H9 (cell line): ENCODE results near the gene HPS3. TPM values are rescaled to one million over a fixed set of nuclear protein-coding genes. Genes with fewer than 3 reads are reported as not detected.

Experiments
- DNase-seq: peaks from one replicate; pipeline ENCODE4 v3.0.0-alpha.2; 2017
- H2AFZ ChIP-seq: one replicate; pipeline ENCODE4 v1.6.1; 2013; ENCODE audit warnings: mild to moderate bottlenecking, low read length, control low read depth, moderate library complexity
- H2AK5ac ChIP-seq: 2 replicates; pipeline ENCODE4 v1.6.1; 2013; ENCODE audit warnings: low read length, control low read depth, mixed read lengths; ENCODE audit not compliant: insufficient read length
- H2BK120ac ChIP-seq: one replicate; pipeline ENCODE4 v1.6.1; 2013; ENCODE audit warnings: low read depth, mild to moderate bottlenecking, low read length, control low read depth, inconsistent platforms; ENCODE audit not compliant: poor library complexity, severe bottlenecking
- H2BK12ac ChIP-seq: 2 replicates; pipeline ENCODE4 v1.6.1; 2013; ENCODE audit warnings: low read length, control low read depth, mixed read lengths, low read depth; ENCODE audit not compliant: insufficient read length
- H2BK15ac ChIP-seq: 2 replicates; pipeline ENCODE4 v1.6.1; 2013; ENCODE audit warnings: low read depth, low read length, control low read depth
- H2BK20ac ChIP-seq: one replicate; pipeline ENCODE4 v1.6.1; 2013; ENCODE audit warnings: low read depth, mild to moderate bottlenecking, low read length, control low read depth, inconsistent platforms; ENCODE audit not compliant: poor library complexity, severe bottlenecking
- H2BK5ac ChIP-seq: 2 replicates; pipeline ENCODE4 v1.6.1; 2013; ENCODE audit warnings: low read length, control low read depth, mixed read lengths; ENCODE audit not compliant: insufficient read length
- H3K14ac ChIP-seq: 2 replicates; pipeline ENCODE4 v1.6.1; 2013; ENCODE audit warnings: low read length, control low read depth; ENCODE audit not compliant: insufficient read depth
- H3K18ac ChIP-seq: 2 replicates; pipeline ENCODE4 v1.6.1; 2013; ENCODE audit warnings: low read depth, mild to moderate bottlenecking, mixed read lengths, low read length, control low read depth; ENCODE audit not compliant: insufficient read length
- H3K23ac ChIP-seq: 2 replicates; pipeline ENCODE4 v1.6.1; 2013; ENCODE audit warnings: low read length, control low read depth, mixed read lengths, low read depth; ENCODE audit not compliant: insufficient read length
- H3K23me2 ChIP-seq: 2 replicates; pipeline ENCODE4 v1.6.1; 2013; ENCODE audit warnings: low read depth, mild to moderate bottlenecking, mixed read lengths, low read length, control low read depth; ENCODE audit not compliant: insufficient read length, poor library complexity, severe bottlenecking
- H3K27ac ChIP-seq: 2 replicates; pipeline ENCODE4 v1.5.1; 2013; ENCODE audit warnings: low read length, control low read depth, mixed read lengths, low read depth; ENCODE audit not compliant: insufficient read length
- H3K27me3 ChIP-seq: 2 replicates; pipeline ENCODE4 v1.6.1; 2013; ENCODE audit warnings: low read length, control low read depth, inconsistent platforms; ENCODE audit not compliant: insufficient read depth
- H3K4ac ChIP-seq: 2 replicates; pipeline ENCODE4 v1.6.1; 2013; ENCODE audit warnings: low read depth, mild to moderate bottlenecking, control low read depth, inconsistent platforms, low read length, moderate library complexity
- H3K4me1 ChIP-seq: 2 replicates; pipeline ENCODE4 v1.6.1; 2013; ENCODE audit warnings: low read length, control low read depth, inconsistent platforms; ENCODE audit not compliant: insufficient read depth
- H3K4me2 ChIP-seq: 2 replicates; pipeline ENCODE4 v1.6.1; 2013; ENCODE audit warnings: low read length, control low read depth, mixed read lengths; ENCODE audit not compliant: insufficient read length, insufficient read depth
- H3K56ac ChIP-seq: 2 replicates; pipeline ENCODE4 v1.6.1; 2013; ENCODE audit warnings: low read depth, mild to moderate bottlenecking, mixed read lengths, low read length, control low read depth; ENCODE audit not compliant: insufficient read length
- H3K79me1 ChIP-seq: 2 replicates; pipeline ENCODE4 v1.6.1; 2013; ENCODE audit warnings: low read depth, mild to moderate bottlenecking, moderate library complexity, low read length, control low read depth, inconsistent platforms; ENCODE audit not compliant: insufficient read depth, poor library complexity, severe bottlenecking
- H3K79me2 ChIP-seq: 2 replicates; pipeline ENCODE4 v1.6.1; 2013; ENCODE audit warnings: low read length, control low read depth, inconsistent platforms; ENCODE audit not compliant: insufficient read depth
- H3K9ac ChIP-seq: 2 replicates; pipeline ENCODE4 v1.6.1; 2013; ENCODE audit warnings: low read length, control low read depth, mixed read lengths; ENCODE audit not compliant: insufficient read length; ENCODE audit errors: extremely low read depth
- H3K9me3 ChIP-seq: one replicate; pipeline ENCODE4 v1.6.1; 2013; ENCODE audit warnings: low read depth, low read length, inconsistent platforms; ENCODE audit not compliant: control insufficient read depth
- H3T11ph ChIP-seq: one replicate; pipeline ENCODE4 v1.6.1; 2013; ENCODE audit warnings: mild to moderate bottlenecking, low read length, control low read depth, inconsistent platforms
- H4K20me1 ChIP-seq: one replicate; pipeline ENCODE4 v1.6.1; 2013; ENCODE audit not compliant: control insufficient read depth, insufficient read length, insufficient read depth
- H4K5ac ChIP-seq: 2 replicates; pipeline ENCODE4 v1.6.1; 2013; ENCODE audit warnings: low read depth, mild to moderate bottlenecking, mixed read lengths, low read length, control low read depth; ENCODE audit not compliant: insufficient read length
- H4K8ac ChIP-seq: replicated peaks from 2 replicates; pipeline ENCODE4 v1.6.1; 2013; ENCODE audit warnings: low read length, control low read depth, mixed read lengths, low read depth; ENCODE audit not compliant: insufficient read length
- H4K91ac ChIP-seq: 2 replicates; pipeline ENCODE4 v1.6.1; 2013; ENCODE audit warnings: low read depth, mild to moderate bottlenecking, moderate library complexity, mixed read lengths, low read length, control low read depth; ENCODE audit not compliant: insufficient read length
- H3K27ac Mint-ChIP-seq, 3 experiments: 2 replicates in 2 of 3; 3 replicates in 1 of 3; pipeline ENCODE4 v1.8.0; 2020 to 2021; ENCODE audit warnings: mixed read lengths in 3 of 3, mild to moderate bottlenecking in 1 of 3, moderate library complexity in 1 of 3
- H3K27me3 Mint-ChIP-seq: 2 replicates; pipeline ENCODE4 v1.8.0; 2021; ENCODE audit warnings: low read depth, mild to moderate bottlenecking, moderate library complexity, mixed read lengths
- H3K36me3 Mint-ChIP-seq, 3 experiments: 2 replicates in 2 of 3; 3 replicates in 1 of 3; pipeline ENCODE4 v1.8.0; 2020 to 2021; ENCODE audit warnings: low read depth in 3 of 3, mixed read lengths in 3 of 3; ENCODE audit not compliant: insufficient read depth in 1 of 3
- H3K4me1 Mint-ChIP-seq, 2 experiments: 2 replicates each; pipeline ENCODE4 v1.8.0; 2020; ENCODE audit warnings: mixed read lengths in 2 of 2
- H3K4me3 Mint-ChIP-seq, 2 experiments: 2 replicates in 1 of 2; 3 replicates in 1 of 2; pipeline ENCODE4 v1.8.0; 2020 to 2021; ENCODE audit warnings: mild to moderate bottlenecking in 2 of 2, mixed read lengths in 2 of 2, moderate library complexity in 1 of 2
- H3K9me3 Mint-ChIP-seq, 2 experiments: 2 replicates in 1 of 2; 3 replicates in 1 of 2; pipeline ENCODE4 v1.8.0; 2020; ENCODE audit warnings: mild to moderate bottlenecking in 2 of 2, mixed read lengths in 2 of 2, moderate library complexity in 1 of 2
- CTCF ChIP-seq: fragments of 200-600 bp; sonication (generic); conservative IDR thresholded peaks from 3 replicates; pipeline ENCODE4 v1.8.0; 2021; ENCODE audit warnings: antibody characterized with exemption, mild to moderate bottlenecking
- WGBS: extraction: QIAGEN DNeasy Blood & Tissue Kit; methylation state at CpG from one replicate; pipeline ENCODE4 v1.1.7; 2013; ENCODE audit warnings: missing lambda C conversion rate, low lambda C conversion rate, mixed read lengths; ENCODE audit not compliant: insufficient read length; ENCODE audit errors: extremely low coverage; 5-methylcytosine and 5-hydroxymethylcytosine counted together
- total RNA-seq: library from RNA; stranded (reverse); gene quantifications from 2 replicates; pipeline ENCODE4 v1.2.1, GENCODE V29; 2021

The HPS3 gene
- total RNA-seq, 1 experiment from 2014 or later = 46.5 TPM

- H3K79me2 ChIP-seq = no peaks in the 10 kb centered on the region
- H3K56ac ChIP-seq = no peak overlapping the region
- no peak overlapping the region for H2AK5ac ChIP-seq
- H3K14ac ChIP-seq = no peak overlapping the region
- H4K91ac ChIP-seq = no peak overlapping the region
- no peaks in the 10 kb centered on the region for H3K9me3 ChIP-seq
- H2BK15ac ChIP-seq = no peak overlapping the region
- Mint-ChIP-seq H3K27ac (no peak overlapping the region), H3K27me3 (no peaks in the 10 kb centered on the region), H3K9me3 (peaks cover 18 to 28% of the 10 kb centered on the region in 2 experiments), H3K36me3 (peaks cover 6 to 19% (median 16%) of the 10 kb centered on the region in 3 experiments; a peak in 6 of 7 replicates), H3K4me3 (no peak overlapping the region), H3K4me1 (no peaks in the 10 kb centered on the region)
- no peak overlapping the region for H3K23ac ChIP-seq
- no peak for DNase-seq
- H3K4me1 ChIP-seq = no peaks in the 10 kb centered on the region
- no peak overlapping the region for H3K4me2 ChIP-seq
- no peak overlapping the region for H2BK20ac ChIP-seq
- no peaks in the 10 kb centered on the region for H4K20me1 ChIP-seq
- no peak overlapping the region for H3T11ph ChIP-seq
- no peaks in the 10 kb centered on the region for H3K79me1 ChIP-seq
- no peaks in the 10 kb centered on the region for H3K27me3 ChIP-seq
- no CpG with 5 or more reads among the region's 3 CpGs for WGBS
- H4K8ac ChIP-seq = no peak overlapping the region
- no peak overlapping the region for H2BK12ac ChIP-seq
- no peak overlapping the region for H2BK5ac ChIP-seq
- no peak for TF ChIP-seq CTCF
- H3K18ac ChIP-seq = no peak overlapping the region
- H2AFZ ChIP-seq = no peak overlapping the region
- H3K4ac ChIP-seq = no peak overlapping the region
- H3K27ac ChIP-seq = no peak overlapping the region
- no peak overlapping the region for H2BK120ac ChIP-seq
- no peak overlapping the region for H3K9ac ChIP-seq
- no peaks in the 10 kb centered on the region for H3K23me2 ChIP-seq
- H4K5ac ChIP-seq = no peak overlapping the region
These were observed 25.0 kb upstream of the HPS3 start for GRCh38 chr3:149104484-149104883.
